HEK293 (cell line): Measurements from ENCODE around the gene FCHSD1.

Experiments used
- GLI2 ChIP-seq: fragments of 450-650 bp; formaldehyde crosslinking; IDR thresholded peaks from 2 replicates; pipeline ENCODE4; 2017; ENCODE audit warnings: missing biosample characterization, missing genetic modification characterization, low read depth, borderline replicate concordance
- GLI4 ChIP-seq: fragments of 450-650 bp; formaldehyde crosslinking; IDR thresholded peaks from 2 replicates; pipeline ENCODE4 v1.5.1; 2016; ENCODE audit warnings: missing biosample characterization, missing genetic modification characterization
- GLIS2 ChIP-seq: fragments of 450-650 bp; formaldehyde crosslinking; IDR thresholded peaks from 2 replicates; pipeline ENCODE4 v1.5.1; 2016; ENCODE audit warnings: missing biosample characterization, missing genetic modification characterization
- PBX3 ChIP-seq: sonication (generic); formaldehyde crosslinking; IDR thresholded peaks from 2 replicates; pipeline ENCODE4 v1.8.1; 2022; ENCODE audit warnings: mild to moderate bottlenecking, moderate library complexity, missing genetic modification reagents
- PRDM10 ChIP-seq: fragments of 450-650 bp; formaldehyde crosslinking; IDR thresholded peaks from 2 replicates; pipeline ENCODE4 v1.5.1; 2016; ENCODE audit warnings: missing biosample characterization, missing genetic modification characterization
- REST ChIP-seq: fragments of 450-650 bp; formaldehyde crosslinking; IDR thresholded peaks from 2 replicates; pipeline ENCODE4 v1.5.1; 2016; ENCODE audit warnings: missing biosample characterization, missing genetic modification characterization
- SP3 ChIP-seq: fragments of 450-650 bp; formaldehyde crosslinking; IDR thresholded peaks from 2 replicates; pipeline ENCODE4 v1.5.1; 2016; ENCODE audit warnings: missing biosample characterization, missing genetic modification characterization
- ZBTB26 ChIP-seq: fragments of 450-650 bp; formaldehyde crosslinking; optimal IDR thresholded peaks from 2 replicates; pipeline ENCODE3; 2016; ENCODE audit warnings: missing biosample characterization, mild to moderate bottlenecking, missing genetic modification characterization
- ZFP3 ChIP-seq: fragments of 450-650 bp; formaldehyde crosslinking; IDR thresholded peaks from 2 replicates; pipeline ENCODE4 v1.5.1; 2016; ENCODE audit warnings: low read depth, missing biosample characterization, missing genetic modification characterization
- ZNF2 ChIP-seq: fragments of 450-650 bp; formaldehyde crosslinking; IDR thresholded peaks from 2 replicates; pipeline ENCODE4 v1.5.1; 2016; ENCODE audit warnings: missing biosample characterization, missing genetic modification characterization
- ZNF248 ChIP-seq: fragments of 450-650 bp; formaldehyde crosslinking; IDR thresholded peaks from 2 replicates; pipeline ENCODE4 v1.5.1; 2017; ENCODE audit warnings: missing biosample characterization, missing genetic modification characterization
- ZNF621 ChIP-seq: fragments of 450-650 bp; formaldehyde crosslinking; IDR thresholded peaks from 2 replicates; pipeline ENCODE4 v1.5.1; 2017; ENCODE audit warnings: missing biosample characterization, missing genetic modification characterization
- ZNF626 ChIP-seq: fragments of 450-650 bp; sonication (Bioruptor Pico); formaldehyde crosslinking; IDR thresholded peaks from 2 replicates; pipeline ENCODE4 v1.5.1; 2018; ENCODE audit warnings: missing biosample characterization, missing genetic modification characterization, inconsistent platforms
- ZNF692 ChIP-seq: fragments of 450-650 bp; formaldehyde crosslinking; IDR thresholded peaks from 2 replicates; pipeline ENCODE4 v1.5.1; 2016; ENCODE audit warnings: missing biosample characterization, missing genetic modification characterization
- ZNF791 ChIP-seq: fragments of 450-650 bp; formaldehyde crosslinking; IDR thresholded peaks from 2 replicates; pipeline ENCODE4 v1.5.1; 2016; ENCODE audit warnings: missing biosample characterization, missing genetic modification characterization

Gene FCHSD1

GRCh38 chr5:141691867-141692532, 40.8 kb upstream of the FCHSD1 start (continued):
- TF ChIP-seq ZNF692 (tag by site-specific recombination) (peak; percentile 44; the same call in 1 of the 2 replicates), ZNF248 (tag by site-specific recombination) (no peak), SP3 (tag by site-specific recombination) (peak; percentile 66), ZNF626 (tag by site-specific recombination) (no peak), PBX3 (CRISPR knock-in tag) (no peak), GLI2 (tag by site-specific recombination) (no peak), ZFP3 (no peak), GLIS2 (tag by site-specific recombination) (peak; percentile 95), ZBTB26 (tag by site-specific recombination) (peak; percentile 19), GLI4 (tag by site-specific recombination) (no peak), PRDM10 (tag by site-specific recombination) (peak; percentile 75), ZNF791 (tag by site-specific recombination) (no peak), REST (tag by site-specific recombination) (no peak), ZNF2 (tag by site-specific recombination) (peak; percentile 73), ZNF621 (no peak)
